Choroid plexus epithelial cell (primary cell): ENCODE measurements around the gene PRKACG.
"Not testable (repeated sequence)": the region's sequence is repeated elsewhere in the genome, so short reads cannot be mapped to it uniquely, and the experiment has no call there.

ENCODE experiments used
- DNase-seq: peaks from one replicate; pipeline ENCODE4 v3.0.0-alpha.2; 2010; ENCODE audit warnings: low read depth
- H3K4me3 ChIP-seq: 2 replicates; pipeline ENCODE4 v1.5.1; 2011; ENCODE audit warnings: low read depth, mild to moderate bottlenecking, control low read depth, low read length, moderate library complexity
- CTCF ChIP-seq: conservative IDR thresholded peaks from 2 replicates; pipeline ENCODE4 v1.5.1; 2011; ENCODE audit warnings: low read depth, mild to moderate bottlenecking, control low read depth, inconsistent platforms, low read length, moderate library complexity

PRKACG gene

GRCh38 chr9:68998812-68999211, 15.1 kb downstream of the PRKACG start:
- TF ChIP-seq CTCF: no peak
- no peak for DNase-seq
- no peak overlapping the region for H3K4me3 ChIP-seq

GRCh38 chr9:68998385-68998784, 15.5 kb downstream of the PRKACG start:
- TF ChIP-seq CTCF: no peak
- no peak overlapping the region for H3K4me3 ChIP-seq
- no peak for DNase-seq

- TF ChIP-seq CTCF: no peak
- no peak overlapping the region for H3K4me3 ChIP-seq
- no peak for DNase-seq
Measured at GRCh38 chr9:68997666-68998065, 16.2 kb downstream of the PRKACG start.

- DNase-seq: no peak
- TF ChIP-seq CTCF: no peak
- H3K4me3 ChIP-seq: no peak overlapping the region
Measured at GRCh38 chr9:68996462-68996861, 17.5 kb downstream of the PRKACG start.

GRCh38 chr9:68995776-68996175, 18.1 kb downstream of the PRKACG start:
- no peak for TF ChIP-seq CTCF
- no peak for DNase-seq
- no peak overlapping the region for H3K4me3 ChIP-seq

- TF ChIP-seq CTCF: no peak
- no peak for DNase-seq
- H3K4me3 ChIP-seq: no peak overlapping the region
Measured at GRCh38 chr9:68991457-68991856, 22.5 kb downstream of the PRKACG start.

- DNase-seq, H3K4me3 ChIP-seq: not testable (repeated sequence)
Measured at GRCh38 chr9:68986949-68987348, 27.0 kb downstream of the PRKACG start.
